Measurements from ENCODE around the gene ROR2. TPM values are rescaled to one million over a fixed set of nuclear protein-coding genes. Genes with fewer than 3 reads are reported as not detected.

Gene ROR2
- total and polyA plus RNA-seq, 10 donors: 0.65 to 15.6 (median 6.0) TPM

DNA sequence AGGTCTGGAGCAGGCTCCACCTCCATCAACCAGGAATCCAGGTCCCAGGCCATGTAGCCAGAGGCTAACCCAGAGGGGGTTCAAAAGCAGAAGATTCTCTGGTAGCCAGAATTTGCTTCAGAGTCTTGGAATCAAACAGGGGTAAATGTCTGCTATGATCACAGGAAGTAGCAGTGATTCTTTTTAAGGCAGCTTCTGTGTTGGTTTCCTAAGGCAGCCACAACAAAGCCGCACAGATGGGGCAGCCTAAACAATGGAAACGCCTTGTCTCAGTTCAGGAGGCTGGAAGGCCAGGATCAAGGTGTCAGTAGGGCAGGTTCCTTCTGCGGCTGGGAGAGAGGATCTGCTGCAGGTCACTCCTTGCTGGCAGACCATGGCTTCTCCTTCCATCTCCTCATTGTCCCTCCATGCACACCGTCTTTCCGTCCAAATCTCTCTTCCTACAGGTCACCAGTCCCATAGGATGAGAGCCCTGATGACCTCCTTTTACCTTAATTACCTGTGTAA is 167.3 kb downstream of the ROR2 start:
- H3K27ac ChIP-seq: no peak overlapping the region
- DNase-seq: no peak
- H3K27me3 ChIP-seq (replicated peaks in 1 of 7): peaks cover 0 to 10% (median 0%) of the 10 kb centered on the region in 7 donors
- H3K4me3 ChIP-seq: no peak overlapping the region
- H3K4me1 ChIP-seq: no peaks in the 10 kb centered on the region
- H3K36me3 ChIP-seq: no peaks in the 10 kb centered on the region
- WGBS, 5 donors: 77 to 95% (median 82%) methylated on average over 4 to 5 of the region's 5 CpGs
- H3K9me3 ChIP-seq: peaks cover 0 to 6% (median 0%) of the 10 kb centered on the region in 8 donors
- TF ChIP-seq, protein P1, sequence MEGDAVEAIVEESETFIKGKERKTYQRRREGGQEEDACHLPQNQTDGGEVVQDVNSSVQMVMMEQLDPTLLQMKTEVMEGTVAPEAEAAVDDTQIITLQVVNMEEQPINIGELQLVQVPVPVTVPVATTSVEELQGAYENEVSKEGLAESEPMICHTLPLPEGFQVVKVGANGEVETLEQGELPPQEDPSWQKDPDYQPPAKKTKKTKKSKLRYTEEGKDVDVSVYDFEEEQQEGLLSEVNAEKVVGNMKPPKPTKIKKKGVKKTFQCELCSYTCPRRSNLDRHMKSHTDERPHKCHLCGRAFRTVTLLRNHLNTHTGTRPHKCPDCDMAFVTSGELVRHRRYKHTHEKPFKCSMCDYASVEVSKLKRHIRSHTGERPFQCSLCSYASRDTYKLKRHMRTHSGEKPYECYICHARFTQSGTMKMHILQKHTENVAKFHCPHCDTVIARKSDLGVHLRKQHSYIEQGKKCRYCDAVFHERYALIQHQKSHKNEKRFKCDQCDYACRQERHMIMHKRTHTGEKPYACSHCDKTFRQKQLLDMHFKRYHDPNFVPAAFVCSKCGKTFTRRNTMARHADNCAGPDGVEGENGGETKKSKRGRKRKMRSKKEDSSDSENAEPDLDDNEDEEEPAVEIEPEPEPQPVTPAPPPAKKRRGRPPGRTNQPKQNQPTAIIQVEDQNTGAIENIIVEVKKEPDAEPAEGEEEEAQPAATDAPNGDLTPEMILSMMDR (IDR thresholded peaks at IDR 0.05 in 8 of 11, conservative IDR thresholded peaks at IDR 0.05 in 3 of 11): no peak
- no peak for TF ChIP-seq POLR2A (IDR thresholded peaks at IDR 0.05)
- TF ChIP-seq POLR2AphosphoS5 (IDR thresholded peaks at IDR 0.05): no peak
- intact Hi-C loops (cut with DNase I; ENCODE audit: low total_unique reads): no loop called here

DNA sequence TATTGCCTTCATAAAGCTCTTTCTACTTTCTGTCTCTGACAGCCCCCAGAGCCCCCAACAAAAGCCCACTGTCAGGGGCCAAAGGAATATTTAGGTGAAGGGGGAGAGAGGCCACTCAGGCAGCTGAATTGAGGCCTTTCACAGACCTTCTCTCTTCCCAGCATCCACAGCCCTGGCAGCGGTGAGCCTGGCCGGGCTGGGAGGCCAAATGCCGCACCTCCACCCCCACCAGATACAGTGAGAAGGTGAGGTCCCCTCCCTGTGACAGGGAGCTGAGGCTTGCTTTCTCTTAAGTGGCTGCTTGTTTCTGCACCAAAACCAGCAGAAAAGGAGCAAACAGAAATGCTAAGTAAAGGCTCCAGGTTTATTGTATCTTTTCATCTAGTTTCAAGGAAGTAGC is 168.1 kb downstream of the ROR2 start:
- Histone ChIP-seq H3K27ac (no peak overlapping the region), H3K4me1 (peaks cover 0 to 7% (median 0%) of the 10 kb centered on the region in 6 donors), H3K36me3 (no peaks in the 10 kb centered on the region), H3K27me3 (replicated peaks in 1 of 7) (peaks cover 0 to 10% (median 0%) of the 10 kb centered on the region in 7 donors), H3K4me3 (no peak overlapping the region), H3K9me3 (no peaks in the 10 kb centered on the region)
- WGBS, 5 donors: 82 to 100% (median 89%) methylated on average over 3 of the region's 3 CpGs
- no peak for DNase-seq
- TF ChIP-seq, protein P1 (IDR thresholded peaks at IDR 0.05 in 8 of 11, conservative IDR thresholded peaks at IDR 0.05 in 3 of 11): no peak
- TF ChIP-seq POLR2A (IDR thresholded peaks at IDR 0.05) (no peak), POLR2AphosphoS5 (IDR thresholded peaks at IDR 0.05) (no peak)
- intact Hi-C loops (cut with DNase I; ENCODE audit: low total_unique reads): no loop called here

DNA sequence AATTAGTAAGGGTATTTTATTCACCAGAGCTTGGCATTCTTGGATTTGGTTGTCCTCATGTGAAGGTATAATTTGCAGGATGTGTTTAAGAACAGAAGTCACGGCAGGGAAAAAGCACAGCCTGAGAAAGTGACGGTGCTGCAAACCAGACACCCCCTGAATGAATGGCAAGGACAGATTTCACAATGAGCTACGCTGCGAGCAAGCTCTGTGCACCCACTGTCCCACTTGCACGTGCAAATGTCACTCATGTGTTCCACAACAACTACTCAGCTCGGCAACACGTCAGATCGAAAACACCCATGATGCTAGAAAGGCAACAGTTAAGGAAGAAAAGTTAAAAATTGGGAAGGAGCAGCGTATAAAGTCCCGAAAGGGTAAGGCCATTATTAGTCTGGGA is 168.9 kb downstream of the ROR2 start:
- Histone ChIP-seq H3K27ac (no peak overlapping the region), H3K4me3 (no peak overlapping the region), H3K9me3 (no peaks in the 10 kb centered on the region), H3K27me3 (replicated peaks in 1 of 7) (peaks cover 0 to 14% (median under 1%) of the 10 kb centered on the region in 7 donors), H3K4me1 (peaks cover 0 to 13% (median 3%) of the 10 kb centered on the region in 6 donors), H3K36me3 (no peaks in the 10 kb centered on the region)
- intact Hi-C loops (cut with DNase I; ENCODE audit: low total_unique reads): no loop called here
- no peak for DNase-seq
- TF ChIP-seq POLR2A (IDR thresholded peaks at IDR 0.05) (no peak), POLR2AphosphoS5 (IDR thresholded peaks at IDR 0.05) (no peak)
- TF ChIP-seq, protein P1 (IDR thresholded peaks at IDR 0.05 in 8 of 11, conservative IDR thresholded peaks at IDR 0.05 in 3 of 11): no peak
- 81 to 92% (median 84%) methylated on average over 10 of the region's 10 CpGs for WGBS, 5 donors

DNA sequence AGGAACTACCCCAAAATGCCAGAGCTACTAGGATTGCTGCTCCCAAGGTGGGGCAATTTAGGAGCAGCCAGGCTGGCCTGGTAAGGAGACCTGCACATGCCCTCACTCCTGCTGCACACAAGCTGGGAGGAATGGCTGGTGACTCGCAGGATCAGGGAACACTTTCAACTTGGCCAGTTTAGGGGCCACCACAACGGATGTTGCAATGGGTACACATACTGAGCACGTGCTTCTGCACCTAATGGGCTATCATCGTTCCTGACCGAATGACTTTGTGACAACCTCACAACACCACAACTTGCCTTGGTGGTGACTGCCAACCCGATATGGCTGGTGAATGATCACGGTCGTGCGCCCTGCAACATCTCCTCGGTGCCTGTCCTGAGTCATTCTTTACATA is 172.0 kb downstream of the ROR2 start:
- TF ChIP-seq POLR2AphosphoS5 (IDR thresholded peaks at IDR 0.05) (no peak), POLR2A (IDR thresholded peaks at IDR 0.05) (no peak)
- TF ChIP-seq, protein P1 (IDR thresholded peaks at IDR 0.05 in 8 of 11, conservative IDR thresholded peaks at IDR 0.05 in 3 of 11): no peak
- intact Hi-C loops (cut with DNase I; ENCODE audit: low total_unique reads): loop anchor here (10.0 kb wide), 1 partner anchor 177 kb away; the partner anchor contains the start of gene ROR2
- no peaks in the 10 kb centered on the region for H3K9me3 ChIP-seq
- DNase-seq: no peak
- peaks cover 0 to 17% (median 5%) of the 10 kb centered on the region in 6 donors for H3K4me1 ChIP-seq
- H3K4me3 ChIP-seq: no peak overlapping the region
- H3K27ac ChIP-seq: no peak overlapping the region
- H3K36me3 ChIP-seq: no peaks in the 10 kb centered on the region
- WGBS, 5 donors: 88 to 95% (median 90%) methylated on average over 10 of the region's 10 CpGs
- peaks cover 0 to 32% (median 3%) of the 10 kb centered on the region in 7 donors for H3K27me3 ChIP-seq (replicated peaks in 1 of 7)
